ENCODE results near the gene ISM2. TPM values are rescaled to one million over a fixed set of nuclear protein-coding genes. Genes with fewer than 3 reads are reported as not detected.
"Not testable (repeated sequence)": the region's sequence is repeated elsewhere in the genome, so short reads cannot be mapped to it uniquely, and the experiment has no call there.

Gene ISM2
- not detected in 2 replicates for total RNA-seq

DNA sequence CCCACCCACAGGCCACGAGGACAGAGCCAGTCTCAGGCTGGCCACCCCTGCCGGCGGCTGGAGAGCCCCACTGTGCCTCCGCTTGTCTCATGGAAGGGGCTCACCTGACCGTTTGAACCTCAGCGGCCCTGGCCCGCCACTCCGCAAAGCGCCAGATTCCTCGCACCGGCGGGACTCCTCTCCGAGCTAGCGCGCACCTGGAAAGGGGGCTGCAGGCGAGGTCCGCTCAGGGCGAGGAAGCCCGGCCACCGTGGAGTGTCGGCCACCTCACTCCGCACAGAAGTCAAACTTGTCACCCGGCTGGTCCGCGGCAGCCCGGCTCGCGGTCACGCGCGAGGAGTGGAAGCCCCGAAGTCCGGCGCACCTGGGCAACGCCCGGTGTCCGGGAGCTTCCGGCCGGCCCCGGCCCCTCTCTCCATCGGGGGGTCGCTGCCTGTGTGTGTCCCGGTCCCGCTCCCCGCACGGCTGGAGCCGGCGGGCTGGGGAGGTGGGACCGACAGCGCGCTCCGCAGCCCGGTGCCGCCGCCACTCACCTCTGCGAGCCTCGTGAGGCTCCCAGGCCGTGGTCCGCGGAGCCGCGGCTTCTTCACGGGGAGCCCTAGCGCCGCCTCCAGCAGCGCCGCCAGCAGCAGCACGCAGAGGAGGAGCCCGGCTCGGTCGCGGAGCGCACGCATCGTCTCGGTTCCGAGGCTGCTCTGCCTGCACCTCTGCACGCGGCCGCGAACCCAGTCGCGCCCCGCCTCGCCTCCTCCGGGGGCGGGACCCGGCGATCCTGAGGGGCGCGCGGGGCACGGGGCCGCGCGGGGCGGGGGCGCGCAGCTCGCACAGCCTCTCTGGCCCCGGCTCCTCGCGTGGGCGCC is at the start of gene ISM2:
Gene ISM2 (minus strand): TSS at position 697 of the 860 bp plus-strand sequence. CDS start 23 bp downstream, at position 674.
- no peak for DNase-seq (ENCODE audit: low read depth, low spot score)

- DNase-seq (ENCODE audit: low read depth, low spot score) = no peak
These were observed 49.0 kb upstream of the ISM2 start for GRCh38 chr14:77547512-77548180.

GRCh38 chr14:77545171-77545570 is 46.6 kb upstream of the ISM2 start:
- not testable (repeated sequence) for DNase-seq (ENCODE audit: low read depth, low spot score)

DNA sequence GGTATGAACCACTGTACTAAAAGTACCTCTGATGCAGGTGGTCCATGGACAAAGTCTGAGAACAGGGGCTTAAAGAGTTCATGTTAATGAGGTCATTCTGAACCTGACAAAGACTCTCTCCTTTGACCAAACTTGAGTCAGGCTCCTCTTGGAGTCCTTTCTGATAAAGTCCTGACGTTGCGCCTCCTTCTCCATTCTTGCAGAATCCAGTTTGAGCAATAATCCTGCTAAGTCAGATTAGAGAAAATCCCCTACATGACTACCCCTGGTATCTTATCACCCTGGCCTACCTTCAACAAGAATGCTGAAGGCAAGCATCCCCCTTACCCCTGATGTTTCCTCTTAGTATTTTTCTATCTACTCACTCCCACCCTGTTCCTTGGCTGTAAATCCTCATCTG is 46.0 kb upstream of the ISM2 start:
- no peak for DNase-seq (ENCODE audit: low read depth, low spot score)

GRCh38 chr14:77543637-77544334 is 45.2 kb upstream of the ISM2 start:
- DNase-seq (ENCODE audit: low read depth, low spot score) = no peak

GRCh38 chr14:77543240-77543551 is 44.6 kb upstream of the ISM2 start:
- DNase-seq (ENCODE audit: low read depth, low spot score) = no peak

DNA sequence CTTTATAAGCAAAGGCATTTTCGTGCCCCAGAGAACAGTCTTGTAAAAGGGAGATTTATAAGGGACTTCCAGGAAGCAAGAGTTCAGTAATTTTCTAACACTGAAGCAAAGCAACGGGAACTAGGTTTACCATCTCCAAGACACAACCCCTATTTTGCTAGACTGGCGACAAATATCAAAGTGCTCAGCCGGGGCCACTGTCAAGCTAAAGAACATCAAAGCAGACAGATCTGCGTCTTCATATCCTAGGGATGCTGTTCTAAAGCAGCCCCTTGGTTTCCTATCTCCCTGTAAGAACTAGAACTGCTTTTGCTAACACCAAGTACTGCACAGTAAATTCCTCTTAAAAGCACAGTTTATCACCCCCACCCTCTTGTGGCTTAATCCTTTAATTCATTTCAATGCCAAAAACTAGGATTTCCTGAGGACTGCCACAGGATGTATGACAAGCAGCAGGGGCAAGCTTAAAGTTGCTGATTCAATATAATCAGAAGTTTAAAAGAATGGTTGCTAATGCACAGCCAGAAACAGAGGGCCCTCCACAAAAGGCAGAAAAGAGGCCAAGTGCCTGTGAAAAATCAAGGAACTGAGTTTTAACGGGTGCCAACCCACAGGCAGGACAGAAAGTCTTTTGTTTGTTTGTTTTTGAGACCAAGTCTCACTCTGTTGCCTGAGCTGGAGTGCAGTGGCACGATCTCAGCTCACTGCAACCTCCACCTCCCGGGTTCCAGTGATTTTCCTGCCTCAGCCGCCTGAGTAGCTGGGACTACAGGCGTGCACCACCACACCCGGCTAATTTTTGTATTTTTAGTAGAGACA is 44.0 kb upstream of the ISM2 start:
- peak; percentile 53 for DNase-seq (ENCODE audit: low read depth, low spot score)

DNA sequence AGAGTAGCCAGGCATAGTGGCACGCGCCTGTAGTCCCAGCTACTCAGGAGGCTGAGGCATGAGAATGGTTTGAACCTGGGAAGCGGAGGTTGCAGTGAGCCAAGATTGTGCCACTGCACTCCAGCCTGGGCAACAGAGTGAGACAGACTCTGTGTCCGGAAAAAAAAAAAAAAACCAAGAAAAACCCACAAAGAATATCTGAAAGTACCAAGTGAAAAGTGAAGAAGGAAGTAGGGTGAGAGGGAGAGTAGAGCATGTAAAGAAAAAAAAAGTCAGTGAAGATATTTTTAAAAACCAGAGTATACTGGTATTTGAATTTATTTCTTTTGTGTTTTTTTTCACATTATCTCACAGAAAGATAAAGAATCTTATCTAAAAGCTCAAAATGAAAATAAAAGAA is 43.3 kb upstream of the ISM2 start:
- no peak for DNase-seq (ENCODE audit: low read depth, low spot score)

- not testable (repeated sequence) for DNase-seq (ENCODE audit: low read depth, low spot score)
These were observed 38.3 kb upstream of the ISM2 start for GRCh38 chr14:77536951-77537350.

GRCh38 chr14:77531071-77531470 is 32.5 kb upstream of the ISM2 start:
- DNase-seq (ENCODE audit: low read depth, low spot score) = no peak

- DNase-seq (ENCODE audit: low read depth, low spot score) = no peak
These were observed 31.3 kb upstream of the ISM2 start for GRCh38 chr14:77529963-77530362.

GRCh38 chr14:77529213-77529612 is 30.6 kb upstream of the ISM2 start:
- DNase-seq (ENCODE audit: low read depth, low spot score) = no peak

DNA sequence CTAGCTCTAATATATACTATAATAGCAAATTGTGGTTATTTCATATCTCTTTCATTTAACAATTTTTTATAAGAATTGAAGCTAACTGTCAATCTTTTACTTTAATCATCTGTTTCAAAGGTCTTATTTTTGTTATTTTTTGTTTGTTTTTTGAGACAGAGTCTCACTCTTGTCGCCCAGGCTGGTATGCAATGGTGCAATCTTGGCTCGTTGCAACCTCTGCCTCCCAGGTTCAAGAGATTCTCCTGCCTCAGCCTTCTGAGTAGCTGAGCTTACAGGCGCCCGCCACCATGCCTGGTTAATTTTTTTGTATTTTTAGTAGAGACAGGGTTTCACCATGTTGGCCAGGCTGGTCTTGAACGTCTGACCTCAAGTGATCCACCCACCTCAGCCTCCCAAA is 30.1 kb upstream of the ISM2 start:
- not testable (repeated sequence) for DNase-seq (ENCODE audit: low read depth, low spot score)

- no peak for DNase-seq (ENCODE audit: low read depth, low spot score)
These were observed 27.6 kb upstream of the ISM2 start for GRCh38 chr14:77526266-77526665.

DNA sequence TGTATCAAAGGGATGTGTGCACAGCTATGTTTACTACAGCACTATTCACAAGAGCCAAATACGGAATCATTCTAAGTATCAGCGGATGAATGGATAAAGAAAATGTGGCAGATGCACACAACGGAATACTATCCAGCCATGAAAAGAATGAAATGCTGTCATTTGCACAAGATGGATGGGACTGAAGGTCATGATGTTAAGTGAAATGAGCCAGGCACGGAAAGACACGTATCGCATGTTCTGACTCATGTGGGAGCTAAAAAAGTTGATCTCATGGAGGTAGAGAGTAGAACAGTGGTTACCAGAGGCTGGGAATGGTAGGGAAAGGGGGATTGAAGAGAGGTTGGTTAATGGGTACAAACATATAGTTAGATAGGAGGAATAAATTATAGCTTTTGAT is 25.9 kb upstream of the ISM2 start:
- no peak for DNase-seq (ENCODE audit: low read depth, low spot score)

DNA sequence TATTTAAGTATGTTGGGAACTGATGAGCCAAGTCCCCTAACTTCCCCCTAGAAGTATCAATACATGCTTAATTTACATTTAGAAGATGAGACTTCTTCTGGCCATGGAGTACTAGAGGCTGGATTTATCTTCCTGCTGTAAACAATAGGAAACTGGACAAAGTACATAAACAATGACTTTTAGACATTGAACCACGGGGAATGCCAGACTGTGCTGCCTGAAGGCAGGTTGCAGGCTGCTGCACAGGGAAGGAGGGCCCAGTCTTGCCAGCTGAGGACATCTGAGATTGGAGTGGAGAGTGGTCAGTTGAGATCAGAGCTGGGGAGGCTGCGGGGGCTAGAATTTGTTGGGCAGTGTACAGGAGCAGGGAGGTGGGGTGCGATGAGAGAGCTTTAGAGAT is 24.5 kb upstream of the ISM2 start:
- DNase-seq (ENCODE audit: low read depth, low spot score) = no peak

DNA sequence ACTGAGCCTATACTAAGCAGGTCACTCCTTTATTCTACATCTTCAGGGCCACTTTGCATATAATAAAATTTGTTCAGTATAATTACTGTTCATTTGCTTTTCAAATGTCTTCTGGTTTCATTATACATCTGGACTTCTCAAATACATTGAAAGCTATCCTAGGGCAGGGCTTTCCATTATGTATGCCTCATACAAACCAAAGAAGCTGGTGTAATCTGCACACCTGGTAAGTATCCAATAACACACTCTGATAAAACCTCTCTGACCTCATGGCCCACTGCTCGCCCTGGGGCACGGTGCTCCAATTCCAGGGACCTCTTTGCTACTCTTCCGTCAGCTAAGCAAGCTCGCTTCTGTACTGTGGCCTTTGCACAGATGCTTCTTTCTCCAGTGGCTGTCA is 21.9 kb upstream of the ISM2 start:
- no peak for DNase-seq (ENCODE audit: low read depth, low spot score)

- no peak for DNase-seq (ENCODE audit: low read depth, low spot score)
These were observed 17.5 kb upstream of the ISM2 start for GRCh38 chr14:77516126-77516525.

- DNase-seq (ENCODE audit: low read depth, low spot score) = no peak
These were observed 13.0 kb upstream of the ISM2 start for GRCh38 chr14:77511486-77512162.

DNA sequence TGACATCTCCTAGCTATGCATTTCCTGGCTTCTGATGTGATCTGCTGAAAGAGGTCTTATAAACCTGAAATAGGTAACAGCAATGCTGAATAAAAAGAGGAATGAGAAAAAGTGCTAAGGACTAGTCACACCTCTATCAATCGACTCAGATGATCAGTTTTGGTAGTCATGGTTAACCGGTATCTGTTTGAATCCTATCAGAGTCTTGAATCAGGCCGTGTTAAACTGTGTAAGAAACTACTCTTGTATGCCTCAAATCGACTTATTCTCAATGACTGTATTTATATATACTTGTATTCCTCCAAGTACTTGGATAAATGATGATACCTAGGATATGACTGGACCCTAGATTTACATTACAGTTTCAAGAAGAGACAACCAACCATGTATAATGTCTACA is 10.8 kb upstream of the ISM2 start:
- DNase-seq (ENCODE audit: low read depth, low spot score) = no peak

DNA sequence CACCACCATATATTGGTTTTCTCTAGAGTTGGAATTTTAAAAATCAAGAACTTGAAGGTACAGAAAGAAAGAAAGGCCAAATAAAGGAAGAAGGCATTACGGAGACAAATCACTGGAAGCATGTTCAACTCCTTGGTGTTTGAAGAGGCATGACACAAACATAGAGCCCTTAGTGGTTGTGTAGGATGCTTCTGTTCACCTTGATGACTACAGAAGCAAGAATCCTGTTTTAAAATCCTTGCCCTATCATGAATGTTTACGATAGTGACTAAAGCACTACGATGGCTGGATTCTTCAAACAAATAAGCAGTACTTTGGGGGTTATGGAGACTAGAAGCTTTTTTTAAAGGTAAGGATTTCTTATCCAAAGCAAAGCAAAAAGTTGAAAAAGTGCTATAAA is 10.3 kb upstream of the ISM2 start:
- DNase-seq (ENCODE audit: low read depth, low spot score) = no peak
